Immature natural killer cell (primary cell): Measurements from ENCODE around the gene ATF7IP2. TPM values are rescaled to one million over a fixed set of nuclear protein-coding genes. Genes with fewer than 3 reads are reported as not detected.
"Not testable (repeated sequence)": the region's sequence is repeated elsewhere in the genome, so short reads cannot be mapped to it uniquely, and the experiment has no call there.

Experiments used
- DNase-seq, 3 donors: peaks; one replicate each; pipeline ENCODE4 v3.0.0; 2022; ENCODE audit warnings: mixed read lengths in 1 of 3
- H3K27ac Mint-ChIP-seq, 6 donors: one replicate each; pipeline ENCODE4 v1.8.0; 2020; ENCODE audit warnings: mixed read lengths in 6 of 6, mild to moderate bottlenecking in 5 of 6, inconsistent platforms in 4 of 6, moderate library complexity in 3 of 6
- H3K27me3 Mint-ChIP-seq, 3 donors: one replicate each; pipeline ENCODE4 v1.8.0; 2020 to 2021; ENCODE audit warnings: low read depth in 3 of 3, mild to moderate bottlenecking in 3 of 3, mixed read lengths in 3 of 3, moderate library complexity in 3 of 3, inconsistent platforms in 1 of 3
- H3K36me3 Mint-ChIP-seq, 3 donors: one replicate each; pipeline ENCODE4 v1.8.0; 2020; ENCODE audit warnings: mixed read lengths in 3 of 3, inconsistent platforms in 2 of 3, mild to moderate bottlenecking in 2 of 3
- H3K4me1 Mint-ChIP-seq, 2 donors: one replicate each; pipeline ENCODE4 v1.8.0; 2020; ENCODE audit warnings: inconsistent platforms in 2 of 2, mild to moderate bottlenecking in 2 of 2, mixed read lengths in 2 of 2, moderate library complexity in 1 of 2
- H3K4me3 Mint-ChIP-seq, 5 donors: one replicate each; pipeline ENCODE4 v1.8.0; 2020; ENCODE audit warnings: mild to moderate bottlenecking in 5 of 5, mixed read lengths in 5 of 5, inconsistent platforms in 3 of 5, moderate library complexity in 3 of 5
- H3K9me3 Mint-ChIP-seq, 6 donors: one replicate each; pipeline ENCODE4 v1.8.0; 2020; ENCODE audit warnings: mild to moderate bottlenecking in 6 of 6, mixed read lengths in 6 of 6, inconsistent platforms in 4 of 6, moderate library complexity in 3 of 6
- polyA plus RNA-seq, 3 donors: library from polyadenylated mRNA; unstranded; fragments of 300-500 nt; fragmentation: Illumina TruSeq; gene quantifications; one replicate each; pipeline ENCODE4 v1.2.3, GENCODE V29; 2021

The ATF7IP2 gene
- polyA plus RNA-seq, 3 donors from 2014 or later: 34.5 to 118 (median 39.1) TPM

GRCh38 chr16:10362077-10362863, 23.6 kb upstream of the ATF7IP2 start:
- Mint-ChIP-seq H3K27ac (peak overlapping the region in 2 of 6 donors; percentile 40 to 47), H3K36me3 (no peaks in the 10 kb centered on the region), H3K27me3 (peaks cover 3 to 7% (median 5%) of the 10 kb centered on the region in 3 donors), H3K9me3 (no peaks in the 10 kb centered on the region), H3K4me3 (peak overlapping the region in 2 of 5 donors; percentile 24 to 52), H3K4me1 (peaks cover 9 to 10% of the 10 kb centered on the region in 2 donors)
- DNase-seq: no peak

GRCh38 chr16:10362864-10363197, 23.0 kb upstream of the ATF7IP2 start:
- H3K27me3 Mint-ChIP-seq, H3K27ac Mint-ChIP-seq, H3K4me3 Mint-ChIP-seq, H3K9me3 Mint-ChIP-seq, H3K4me1 Mint-ChIP-seq, DNase-seq, H3K36me3 Mint-ChIP-seq: not testable (repeated sequence)

GRCh38 chr16:10366619-10367018, 19.2 kb upstream of the ATF7IP2 start:
- not testable (repeated sequence) for H3K27me3 Mint-ChIP-seq, H3K4me3 Mint-ChIP-seq, H3K4me1 Mint-ChIP-seq, DNase-seq, H3K27ac Mint-ChIP-seq, H3K36me3 Mint-ChIP-seq, H3K9me3 Mint-ChIP-seq

GRCh38 chr16:10367616-10368188, 18.2 kb upstream of the ATF7IP2 start:
- Mint-ChIP-seq H3K36me3 (no peaks in the 10 kb centered on the region), H3K4me1 (peaks cover under 1% of the 10 kb centered on the region in 2 donors), H3K4me3 (no peak overlapping the region), H3K27ac (no peak overlapping the region), H3K9me3 (no peaks in the 10 kb centered on the region), H3K27me3 (peaks cover 1 to 3% (median 2%) of the 10 kb centered on the region in 3 donors)
- no peak for DNase-seq

GRCh38 chr16:10368969-10369551, 16.8 kb upstream of the ATF7IP2 start:
- no peak for DNase-seq
- Mint-ChIP-seq H3K36me3 (no peaks in the 10 kb centered on the region), H3K27ac (peak overlapping the region in 1 of 6 donors; percentile 34), H3K4me1 (no peaks in the 10 kb centered on the region), H3K27me3 (peaks cover 2 to 5% (median 4%) of the 10 kb centered on the region in 3 donors), H3K4me3 (no peak overlapping the region), H3K9me3 (peaks cover 0 to 3% (median 0%) of the 10 kb centered on the region in 6 donors)

- Mint-ChIP-seq H3K4me1 (no peaks in the 10 kb centered on the region), H3K9me3 (peaks cover 0 to 3% (median 0%) of the 10 kb centered on the region in 6 donors), H3K27me3 (peaks cover 2 to 6% (median 5%) of the 10 kb centered on the region in 3 donors), H3K27ac (no peak overlapping the region), H3K4me3 (no peak overlapping the region), H3K36me3 (no peaks in the 10 kb centered on the region)
- no peak for DNase-seq
Measured at GRCh38 chr16:10370096-10370726, 15.7 kb upstream of the ATF7IP2 start.

- H3K4me1 Mint-ChIP-seq: no peaks in the 10 kb centered on the region
- H3K4me3 Mint-ChIP-seq: no peak overlapping the region
- H3K9me3 Mint-ChIP-seq: peaks cover 0 to 3% (median 0%) of the 10 kb centered on the region in 6 donors
- DNase-seq: no peak
- H3K27me3 Mint-ChIP-seq: peaks cover 6 to 7% (median 6%) of the 10 kb centered on the region in 3 donors
- H3K27ac Mint-ChIP-seq: no peak overlapping the region
- H3K36me3 Mint-ChIP-seq: no peaks in the 10 kb centered on the region
Measured at GRCh38 chr16:10371592-10371991, 14.3 kb upstream of the ATF7IP2 start.

- Mint-ChIP-seq H3K27ac (no peak overlapping the region), H3K9me3 (peaks cover 0 to 3% (median 0%) of the 10 kb centered on the region in 6 donors), H3K4me1 (no peaks in the 10 kb centered on the region), H3K4me3 (no peak overlapping the region), H3K36me3 (no peaks in the 10 kb centered on the region), H3K27me3 (peaks cover 6% of the 10 kb centered on the region in 3 donors)
- no peak for DNase-seq
Measured at GRCh38 chr16:10373556-10373955, 12.3 kb upstream of the ATF7IP2 start.

GRCh38 chr16:10376229-10376628, 9.6 kb upstream of the ATF7IP2 start:
- peaks cover 0 to 3% (median 0%) of the 10 kb centered on the region in 6 donors for H3K9me3 Mint-ChIP-seq
- H3K27ac Mint-ChIP-seq: no peak overlapping the region
- H3K36me3 Mint-ChIP-seq: no peaks in the 10 kb centered on the region
- no peak overlapping the region for H3K4me3 Mint-ChIP-seq
- no peaks in the 10 kb centered on the region for H3K4me1 Mint-ChIP-seq
- no peak for DNase-seq
- peaks cover 3 to 6% (median 5%) of the 10 kb centered on the region in 3 donors for H3K27me3 Mint-ChIP-seq

GRCh38 chr16:10383626-10384025, 2.2 kb upstream of the ATF7IP2 start:
- Mint-ChIP-seq H3K36me3 (peaks cover 0 to 5% (median 4%) of the 10 kb centered on the region in 3 donors), H3K27me3 (peaks cover 6 to 9% (median 8%) of the 10 kb centered on the region in 3 donors), H3K27ac (peak overlapping the region in 4 of 6 donors; percentile 3 to 55 (median 12)), H3K9me3 (peaks cover 0 to 4% (median 0%) of the 10 kb centered on the region in 6 donors), H3K4me1 (peaks cover 26 to 32% of the 10 kb centered on the region in 2 donors), H3K4me3 (no peak overlapping the region)
- DNase-seq: no peak

- no peak for DNase-seq
- peaks cover 0 to 11% (median 4%) of the 10 kb centered on the region in 3 donors for H3K36me3 Mint-ChIP-seq
- H3K4me1 Mint-ChIP-seq: peaks cover 39 to 52% of the 10 kb centered on the region in 2 donors
- peak overlapping the region; percentile 91 to 98 (median 96) for H3K4me3 Mint-ChIP-seq
- H3K27ac Mint-ChIP-seq: peak overlapping the region; percentile 87 to 97 (median 93)
- peaks cover 0 to 4% (median 0%) of the 10 kb centered on the region in 6 donors for H3K9me3 Mint-ChIP-seq
- peaks cover 6 to 9% (median 8%) of the 10 kb centered on the region in 3 donors for H3K27me3 Mint-ChIP-seq
Measured at GRCh38 chr16:10386517-10387100, 748 bp downstream of the ATF7IP2 start.

GRCh38 chr16:10387188-10387617, 1.3 kb downstream of the ATF7IP2 start:
- peaks cover 6 to 9% (median 8%) of the 10 kb centered on the region in 3 donors for H3K27me3 Mint-ChIP-seq
- H3K9me3 Mint-ChIP-seq: peaks cover 0 to 4% (median 0%) of the 10 kb centered on the region in 6 donors
- DNase-seq: no peak
- peaks cover 39 to 52% of the 10 kb centered on the region in 2 donors for H3K4me1 Mint-ChIP-seq
- peak overlapping the region; percentile 91 to 98 (median 96) for H3K4me3 Mint-ChIP-seq
- peak overlapping the region in 3 of 6 donors; percentile 73 to 97 (median 93) for H3K27ac Mint-ChIP-seq
- peaks cover 0 to 11% (median 4%) of the 10 kb centered on the region in 3 donors for H3K36me3 Mint-ChIP-seq

GRCh38 chr16:10388988-10389387, 3.1 kb downstream of the ATF7IP2 start:
- Mint-ChIP-seq H3K36me3 (peaks cover 0 to 11% (median 4%) of the 10 kb centered on the region in 3 donors), H3K4me1 (peaks cover 39 to 52% of the 10 kb centered on the region in 2 donors), H3K27ac (peak overlapping the region in 1 of 6 donors; percentile 58), H3K27me3 (peaks cover 6 to 9% (median 8%) of the 10 kb centered on the region in 3 donors), H3K9me3 (peaks cover 0 to 4% (median 0%) of the 10 kb centered on the region in 6 donors), H3K4me3 (peak overlapping the region in 1 of 5 donors; percentile 7)
- DNase-seq: no peak
